K562 (cell line): ENCODE results near the gene SOS2. TPM values are rescaled to one million over a fixed set of nuclear protein-coding genes. Genes with fewer than 3 reads are reported as not detected.

Source experiments
- ATAC-seq: fragments of 200-7000 bp; cut with Tn5 transposase; 3 replicates; pipeline ENCODE4 v1.9.1; 2020; ENCODE audit warnings: moderate library complexity
- BruUV-seq: library from RNA; stranded (reverse); fragments of 400-500 nt; replicated peaks from 2 replicates; lab custom pipeline; 2021; lab: Mats Ljungman, UMichigan
- CTCF ChIA-PET: fragments of 300-600 bp; formaldehyde crosslinking; extraction: SDS; loops from one replicate; lab custom pipeline; 2021; ENCODE audit warnings: low intra/inter-chr PET ratio; lab: Yijun Ruan, JAX
- POLR2A ChIA-PET: fragments of 300-600, 350-650 bp; sonication (Branson Sonifier 250); formaldehyde crosslinking; extraction: SDS; loops from one replicate; lab custom pipeline; 2021; ENCODE audit warnings: antibody characterized with exemption, inconsistent platforms; lab: Yijun Ruan, JAX
- DNase-seq, 4 experiments: peaks; one replicate each; pipeline versions ENCODE4 v3.0.0 to v3.0.0-alpha.2; 2011 to 2018; ENCODE audit warnings: low spot score in 3 of 4, mixed read lengths in 3 of 4; ENCODE audit errors: extremely low read depth in 1 of 4
- FAIRE-seq: peaks from 2 replicates; lab custom pipeline; 2011; peaks lifted over from hg19 to GRCh38; lab: Jason Lieb, UNC
- H2AFZ ChIP-seq: 2 replicates; pipeline ENCODE4 v1.6.0; 2011; ENCODE audit warnings: low read depth, low read length, control low read depth, inconsistent platforms
- H3K27ac ChIP-seq: fragments of 200-600 bp; 3 replicates; pipeline ENCODE4 v1.8.0; 2011; ENCODE audit warnings: low read depth, mild to moderate bottlenecking, control low read depth, inconsistent platforms, low read length, moderate library complexity, mixed read lengths; ENCODE audit errors: extremely low read depth
- H3K27me3 ChIP-seq, 2 experiments: fragments of 300-600 bp in 1 of 2; 2 replicates in 1 of 2; 3 replicates in 1 of 2; pipeline versions ENCODE4 v1.6.0 to v1.8.0; 2011; ENCODE audit warnings: inconsistent platforms in 2 of 2, low read length in 2 of 2, mild to moderate bottlenecking in 1 of 2, mixed read lengths in 1 of 2, moderate library complexity in 1 of 2; ENCODE audit not compliant: control insufficient read depth in 2 of 2, insufficient read depth in 2 of 2
- H3K36me3 ChIP-seq: fragments of 300-600 bp; 3 replicates; pipeline ENCODE4 v1.8.0; 2011; ENCODE audit warnings: mild to moderate bottlenecking, low read length, inconsistent platforms; ENCODE audit not compliant: control insufficient read depth, insufficient read depth
- H3K4me1 ChIP-seq, 2 experiments: fragments of 200-600 bp in 1 of 2; replicated peaks in 1 of 2; 2 replicates in 1 of 2; 3 replicates in 1 of 2; pipeline versions ENCODE4 v1.5.1 to v1.8.0; 2011; ENCODE audit warnings: inconsistent platforms in 2 of 2, low read length in 2 of 2, mild to moderate bottlenecking in 1 of 2, mixed read lengths in 1 of 2, moderate library complexity in 1 of 2; ENCODE audit not compliant: control insufficient read depth in 2 of 2, insufficient read depth in 2 of 2
- H3K4me2 ChIP-seq: 2 replicates; pipeline ENCODE4 v1.6.1; 2011; ENCODE audit warnings: low read length, control low read depth, inconsistent platforms, mixed read lengths; ENCODE audit not compliant: insufficient read depth
- H3K4me3 ChIP-seq: fragments of 200-600 bp; sonication (generic), shearing (Covaris generic); 2 replicates; pipeline ENCODE4 v1.5.1; 2016; ENCODE audit warnings: control low read depth, inconsistent platforms
- H3K79me2 ChIP-seq: fragments of 200-600 bp; 3 replicates; pipeline ENCODE4 v1.8.0; 2011; ENCODE audit warnings: low read length, inconsistent platforms; ENCODE audit not compliant: control insufficient read depth, insufficient read depth
- H3K9ac ChIP-seq, 2 experiments: 2 replicates each; pipeline versions ENCODE4 v1.6.0 to v1.6.1; 2011; ENCODE audit warnings: low read depth in 2 of 2, low read length in 2 of 2, control low read depth in 1 of 2, inconsistent platforms in 1 of 2, mild to moderate bottlenecking in 1 of 2, mixed read lengths in 1 of 2; ENCODE audit not compliant: insufficient read depth in 1 of 2
- H3K9me1 ChIP-seq: one replicate; pipeline ENCODE4 v1.6.0; 2011; ENCODE audit warnings: inconsistent platforms, mild to moderate bottlenecking, low read length, moderate library complexity; ENCODE audit not compliant: control insufficient read depth, insufficient read depth
- H3K9me3 ChIP-seq: replicated peaks from 2 replicates; pipeline ENCODE4 v1.5.1; 2011; ENCODE audit warnings: low read depth, low read length, inconsistent platforms; ENCODE audit not compliant: control insufficient read depth, insufficient read depth
- H4K20me1 ChIP-seq: replicated peaks from 2 replicates; pipeline ENCODE4 v1.6.1; 2011; ENCODE audit warnings: low read length, inconsistent platforms, mixed read lengths; ENCODE audit not compliant: control insufficient read depth, insufficient read depth
- CBFB ChIP-seq: sonication (generic); formaldehyde crosslinking; IDR thresholded peaks from 2 replicates; pipeline ENCODE4 v1.4.0; 2020; ENCODE audit warnings: mild to moderate bottlenecking, missing genetic modification reagents
- KLF16 ChIP-seq: IDR thresholded peaks from 2 replicates; pipeline ENCODE4 v1.6.1; 2016; ENCODE audit warnings: antibody characterized with exemption
- MYBL2 ChIP-seq, 2 experiments: fragments of 450-650 bp in 1 of 2; sonication (generic) in 1 of 2; formaldehyde crosslinking in 1 of 2; IDR thresholded peaks; 2 replicates each; pipeline versions ENCODE4 v1.6.1 to v1.8.1; 2017 to 2022; ENCODE audit warnings: borderline replicate concordance in 1 of 2, inconsistent platforms in 1 of 2, low read depth in 1 of 2, mild to moderate bottlenecking in 1 of 2, missing genetic modification reagents in 1 of 2, moderate library complexity in 1 of 2
- SMAD1 ChIP-seq: fragments of 150-350 bp; IDR thresholded peaks from 2 replicates; pipeline ENCODE4 v1.6.1; 2014; ENCODE audit warnings: low read length, low read depth; ENCODE audit not compliant: partially characterized antibody
- ZNF316 ChIP-seq: fragments of 450-650 bp; IDR thresholded peaks from 2 replicates; pipeline ENCODE4 v1.6.1; 2016
- WGBS: fragments of 100-300 bp; shearing (Covaris generic); methylation state at CpG from one replicate; pipeline ENCODE4 v1.1.6; 2016; ENCODE audit warnings: low coverage, mixed read lengths; ENCODE audit not compliant: insufficient coverage; ENCODE audit errors: missing lambda C conversion rate; 5-methylcytosine and 5-hydroxymethylcytosine counted together
- in situ Hi-C: fragments of 300-500 bp; cut with MboI; formaldehyde crosslinking; loops from 4 replicates; pipeline ENCODE4 v1.15.0; 2018; ENCODE audit warnings: inconsistent platforms, mixed read lengths
- intact Hi-C: fragments of 100-400 bp; cut with micrococcal nuclease; formaldehyde crosslinking; loops from 2 replicates; pipeline ENCODE4 v1.14.2; 2022
- polyA plus RNA-seq, 8 experiments: library from polyadenylated mRNA; depleted of rRNA in 4 of 8; stranded (reverse) in 5 of 8; unstranded in 3 of 8; fragments of >200 nt; fragmentation: Nextera tagmentation in 2 of 8; fragmentation: Illumina TruSeq in 1 of 8; extraction: Ambion mirVana in 2 of 8; extraction: Trizol in 1 of 8; gene quantifications; 2 replicates each; pipeline versions ENCODE4 v1.2.1 to v1.2.3, GENCODE V29; 2011 to 2014; ENCODE audit warnings: inconsistent platforms in 1 of 8, missing spikeins in 1 of 8
- total RNA-seq, 7 experiments: library from RNA; depleted of rRNA in 6 of 7; stranded (reverse); fragments of >200 nt in 6 of 7; fragmentation: Illumina TruSeq in 2 of 7; extraction: Trizol in 2 of 7; gene quantifications; 2 replicates each; pipeline versions ENCODE4 v1.2.1 to v1.2.3, GENCODE V29; 2011 to 2021; ENCODE audit warnings: low replicate concordance in 1 of 7

The SOS2 gene
- total and polyA plus RNA-seq, 9 of the 15 experiments (the other 6 are each of a cell fraction or from before 2014, with no cell fraction given): 2.2 to 13.1 (median 10.5) TPM

- no peak for DNase-seq
- Histone ChIP-seq H3K27me3 (no peaks in the 10 kb centered on the region), H3K27ac (no peak overlapping the region), H3K36me3 (peaks cover 10% of the 10 kb centered on the region; the same call in 1 of the 3 replicates), H3K4me2 (no peak overlapping the region), H3K9me3 (no peaks in the 10 kb centered on the region), H3K4me1 (no peaks in the 10 kb centered on the region), H4K20me1 (no peaks in the 10 kb centered on the region), H3K9ac (no peak overlapping the region), H2AFZ (no peak overlapping the region), H3K9me1 (no peaks in the 10 kb centered on the region), H3K4me3 (no peak overlapping the region), H3K79me2 (no peaks in the 10 kb centered on the region)
- in situ Hi-C loops (no loop called here), intact Hi-C loops (no loop called here)
- no TSS peak for BruUV-seq
- FAIRE-seq: no peak
- ATAC-seq: no peak
- TF ChIP-seq CBFB (CRISPR knock-in tag): no peak
- POLR2A ChIA-PET: no interaction called here
- CTCF ChIA-PET: no interaction called here
- 62% methylated on average over 4 of the region's 4 CpGs for WGBS
Observed at GRCh38 chr14:50148799-50149198, 82.6 kb downstream of the SOS2 start.

- BruUV-seq: no TSS peak
- Histone ChIP-seq H3K4me1 (no peaks in the 10 kb centered on the region), H3K9me3 (no peaks in the 10 kb centered on the region), H3K79me2 (no peaks in the 10 kb centered on the region), H3K9me1 (no peaks in the 10 kb centered on the region), H3K27me3 (no peaks in the 10 kb centered on the region), H3K27ac (no peak overlapping the region)
- ATAC-seq: no peak
- intact Hi-C loops: no loop called here
- POLR2A ChIA-PET: no interaction called here
- TF ChIP-seq ZNF316 (peak; percentile 30; the same call in 1 of the 2 replicates), SMAD1 (no peak), MYBL2 (IDR thresholded peaks at IDR 0.05; ENCODE audit: low read depth) (no peak), MYBL2 (CRISPR knock-in tag; IDR thresholded peaks at IDR 0.05; ENCODE audit: borderline replicate concordance) (no peak), KLF16 (no peak)
- TF ChIP-seq, all 486 proteins: peak for 1
- in situ Hi-C loops: no loop called here
- no peak overlapping the region for H3K4me3 ChIP-seq
- no peak overlapping the region for H3K4me2 ChIP-seq
- FAIRE-seq (no peak), DNase-seq (no peak)
- 93% methylated on average over 1 of the region's 3 CpGs for WGBS
- no peak overlapping the region for H2AFZ ChIP-seq
- no peaks in the 10 kb centered on the region for H3K36me3 ChIP-seq
- CTCF ChIA-PET: no interaction called here
- no peak overlapping the region for H3K9ac ChIP-seq
- no peaks in the 10 kb centered on the region for H4K20me1 ChIP-seq
Observed at GRCh38 chr14:50139192-50139591, 92.2 kb downstream of the SOS2 start.
